Fibroblast of the aortic adventitia (primary cell): Measurements from ENCODE around the gene PHF21A. TPM values are rescaled to one million over a fixed set of nuclear protein-coding genes. Genes with fewer than 3 reads are reported as not detected.

ENCODE experiments used
- DNase-seq: peaks from one replicate; pipeline ENCODE4 v3.0.0-alpha.2; 2010; ENCODE audit warnings: low read depth
- H3K4me3 ChIP-seq: 2 replicates; pipeline ENCODE4 v1.5.1; 2011; ENCODE audit warnings: low read depth, mild to moderate bottlenecking, control low read depth, low read length, moderate library complexity
- total RNA-seq: library from RNA; depleted of rRNA; stranded (reverse); fragments of >200 nt; gene quantifications from 2 replicates; pipeline ENCODE4 v1.2.3, GENCODE V29; 2012; ENCODE audit warnings: low replicate concordance
- TF ChIP-seq, protein P1 (sequence below): IDR thresholded peaks from 2 replicates; pipeline ENCODE4 v1.5.1; 2011; ENCODE audit warnings: mild to moderate bottlenecking, low read length, control low read depth, inconsistent platforms; ENCODE audit not compliant: insufficient read depth

Gene PHF21A
- total RNA-seq, 1 donor: 22.5 TPM

DNA sequence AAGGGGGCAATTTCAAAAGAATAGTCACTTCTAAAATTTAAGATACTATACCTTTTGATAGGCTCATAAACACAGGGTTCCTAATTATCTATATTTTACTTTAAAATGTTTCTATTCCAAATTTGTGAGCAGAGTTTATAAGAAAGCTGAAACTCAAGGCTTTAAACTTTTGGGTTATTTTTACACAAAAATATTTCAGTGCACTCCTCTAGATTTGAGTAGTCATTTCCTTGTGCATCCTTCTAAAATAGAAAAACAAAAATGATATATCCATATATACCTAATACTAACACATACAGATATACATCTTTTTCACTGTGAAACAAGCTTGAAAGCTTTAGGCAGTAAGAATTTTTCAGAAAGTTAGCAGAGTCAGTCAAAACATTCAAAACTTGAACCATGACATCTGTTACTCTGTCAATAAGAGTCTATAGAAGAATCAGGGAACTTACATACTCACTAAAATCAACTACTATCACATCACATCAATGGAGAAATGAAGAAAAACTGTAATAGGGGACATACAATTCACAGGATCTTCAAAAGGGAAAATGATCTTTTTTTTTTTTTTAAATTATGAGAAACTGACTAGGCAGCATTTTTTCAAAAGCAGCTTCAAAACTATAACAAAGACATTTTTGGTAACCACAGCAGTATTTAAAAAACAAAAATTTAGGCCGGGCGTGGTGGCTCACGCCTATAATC is 5.1 kb downstream of the PHF21A start:
- DNase-seq: no peak
- TF ChIP-seq, protein P1, sequence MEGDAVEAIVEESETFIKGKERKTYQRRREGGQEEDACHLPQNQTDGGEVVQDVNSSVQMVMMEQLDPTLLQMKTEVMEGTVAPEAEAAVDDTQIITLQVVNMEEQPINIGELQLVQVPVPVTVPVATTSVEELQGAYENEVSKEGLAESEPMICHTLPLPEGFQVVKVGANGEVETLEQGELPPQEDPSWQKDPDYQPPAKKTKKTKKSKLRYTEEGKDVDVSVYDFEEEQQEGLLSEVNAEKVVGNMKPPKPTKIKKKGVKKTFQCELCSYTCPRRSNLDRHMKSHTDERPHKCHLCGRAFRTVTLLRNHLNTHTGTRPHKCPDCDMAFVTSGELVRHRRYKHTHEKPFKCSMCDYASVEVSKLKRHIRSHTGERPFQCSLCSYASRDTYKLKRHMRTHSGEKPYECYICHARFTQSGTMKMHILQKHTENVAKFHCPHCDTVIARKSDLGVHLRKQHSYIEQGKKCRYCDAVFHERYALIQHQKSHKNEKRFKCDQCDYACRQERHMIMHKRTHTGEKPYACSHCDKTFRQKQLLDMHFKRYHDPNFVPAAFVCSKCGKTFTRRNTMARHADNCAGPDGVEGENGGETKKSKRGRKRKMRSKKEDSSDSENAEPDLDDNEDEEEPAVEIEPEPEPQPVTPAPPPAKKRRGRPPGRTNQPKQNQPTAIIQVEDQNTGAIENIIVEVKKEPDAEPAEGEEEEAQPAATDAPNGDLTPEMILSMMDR: no peak
- H3K4me3 ChIP-seq: no peak overlapping the region

DNA sequence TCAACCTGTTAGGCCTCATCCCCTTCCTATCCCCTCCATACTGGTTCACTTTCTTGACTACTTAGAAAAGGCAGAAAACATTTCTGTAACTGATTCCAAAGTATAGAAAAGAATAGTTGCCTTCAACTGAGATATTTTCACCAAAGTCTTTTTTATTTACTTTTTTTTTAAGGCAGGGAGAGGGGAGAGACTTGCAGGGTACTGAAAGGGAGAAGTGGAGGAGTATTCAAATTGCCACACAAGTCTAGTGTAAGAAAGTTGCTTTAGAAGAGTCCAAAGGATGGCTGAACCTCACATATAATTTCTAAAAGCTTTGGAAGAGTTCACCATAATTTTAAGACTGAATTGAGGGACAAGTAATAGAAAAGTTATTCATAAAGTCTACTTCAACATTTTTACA is 6.3 kb downstream of the PHF21A start:
- no peak overlapping the region for H3K4me3 ChIP-seq
- no peak for DNase-seq
- TF ChIP-seq, protein P1: no peak

DNA sequence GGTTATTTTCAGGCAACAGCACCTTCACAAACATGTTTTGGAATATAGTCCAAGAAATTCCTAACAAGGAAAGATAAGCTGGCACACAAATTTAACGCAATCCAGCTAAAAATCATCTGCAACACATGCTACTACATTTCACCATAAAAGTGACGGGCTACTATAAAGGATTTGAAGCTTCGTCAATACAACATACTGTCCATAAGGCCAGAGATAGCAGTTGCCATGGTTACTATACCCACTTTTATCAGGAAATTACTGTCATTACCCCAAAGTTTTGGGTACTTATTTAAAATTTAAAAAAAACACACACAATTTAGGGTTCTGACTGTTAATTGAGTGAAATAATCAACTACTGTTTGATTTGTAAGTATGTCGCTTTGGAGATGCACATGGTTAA is 6.9 kb downstream of the PHF21A start:
- TF ChIP-seq, protein P1: no peak
- DNase-seq: no peak
- no peak overlapping the region for H3K4me3 ChIP-seq

DNA sequence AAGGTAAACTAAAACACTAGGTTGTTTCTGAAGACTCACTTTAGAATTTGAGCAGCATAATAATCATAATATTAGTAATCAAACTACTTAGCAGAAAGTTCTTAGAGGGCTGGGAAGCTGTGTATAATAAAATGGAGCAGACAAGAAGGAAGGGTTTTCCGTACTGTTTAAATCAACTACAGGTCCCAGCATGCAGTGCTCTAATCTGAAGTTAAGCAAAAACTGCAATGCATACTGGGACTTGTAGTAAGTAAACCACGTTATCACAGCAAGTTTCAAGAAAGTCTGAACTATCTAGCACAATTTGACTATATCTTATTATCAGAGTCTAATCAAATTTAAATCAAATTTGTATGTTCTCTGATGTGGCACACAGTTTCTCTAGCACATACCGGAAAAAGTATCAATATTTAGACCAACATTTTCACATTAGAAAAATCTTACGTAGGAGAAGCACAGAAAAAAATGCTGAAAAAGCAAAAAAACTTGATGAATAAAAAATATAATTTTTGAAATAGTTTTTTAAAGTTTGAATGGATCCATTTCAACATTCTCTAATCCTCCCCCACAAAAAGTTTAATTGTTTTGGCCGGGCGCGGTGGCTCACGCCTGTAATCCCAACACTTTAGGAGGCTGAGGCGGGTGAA is 8.2 kb downstream of the PHF21A start:
- DNase-seq: peak; percentile 70
- H3K4me3 ChIP-seq: no peak overlapping the region
- TF ChIP-seq, protein P1: no peak

DNA sequence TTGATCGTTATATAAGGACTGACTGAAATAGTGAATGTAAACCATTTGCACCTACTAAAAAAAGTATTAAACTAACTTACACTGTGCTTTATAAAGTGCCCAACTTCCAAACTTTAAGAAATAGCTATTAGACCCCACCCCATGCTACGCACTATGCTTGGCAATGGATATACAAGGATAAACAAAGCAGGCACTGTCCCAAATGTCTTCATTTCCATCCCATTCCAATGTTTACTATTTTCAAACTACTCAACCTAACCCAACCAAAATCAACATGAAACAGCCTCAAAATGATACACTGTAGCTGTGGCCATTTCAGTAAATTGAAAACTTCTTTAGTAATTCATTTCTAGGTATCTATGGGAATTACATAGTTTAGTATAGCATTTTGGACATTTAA is 12.5 kb downstream of the PHF21A start:
- no peak for DNase-seq
- TF ChIP-seq, protein P1: no peak
- no peak overlapping the region for H3K4me3 ChIP-seq

DNA sequence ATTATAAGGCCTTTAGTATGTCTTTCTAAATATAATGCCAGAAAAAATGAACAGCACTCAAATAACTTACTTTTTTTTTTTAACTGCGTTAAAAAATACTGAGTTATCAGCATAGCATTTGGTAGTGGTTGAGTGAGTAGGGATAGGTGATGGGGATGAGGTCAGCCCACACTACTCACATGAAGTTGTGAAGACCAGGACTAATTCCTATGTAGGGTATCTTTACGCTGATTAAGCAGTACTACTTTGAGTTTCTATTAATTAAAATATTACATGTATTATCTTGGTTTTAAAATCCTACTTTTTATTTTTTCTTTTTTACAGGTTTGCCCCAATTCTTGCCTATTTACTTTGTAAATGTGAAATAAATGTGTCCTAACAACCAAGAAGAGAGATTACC is 13.5 kb downstream of the PHF21A start:
- no peak overlapping the region for H3K4me3 ChIP-seq
- no peak for DNase-seq
- TF ChIP-seq, protein P1: no peak

DNA sequence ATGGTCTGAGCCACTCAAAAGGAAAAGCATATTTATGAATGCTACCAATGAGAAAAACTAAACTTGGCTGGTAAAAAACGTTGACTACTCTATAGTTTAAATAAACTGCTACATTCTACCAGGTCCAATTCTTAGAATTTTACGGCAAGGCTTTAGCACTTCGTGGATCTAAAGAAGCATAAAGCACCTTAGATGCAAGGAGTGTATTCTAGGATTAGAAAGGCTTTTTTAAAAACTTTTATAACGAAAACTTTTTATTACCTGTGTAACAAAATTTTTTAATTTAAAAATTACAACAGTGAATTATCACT is 13.9 kb downstream of the PHF21A start:
- DNase-seq: no peak
- no peak overlapping the region for H3K4me3 ChIP-seq
- TF ChIP-seq, protein P1: no peak
